Cardiac muscle cell (in vitro differentiated cells and primary cell): ENCODE measurements around the gene RAP1A. TPM values are rescaled to one million over a fixed set of nuclear protein-coding genes. Genes with fewer than 3 reads are reported as not detected.

Source experiments
- DNase-seq, 2 donors: peaks; one replicate each; pipeline versions ENCODE4 v3.0.0 to v3.0.0-alpha.2; 2010 to 2017; ENCODE audit warnings: low read depth in 1 of 2, low spot score in 1 of 2
- H3K27ac ChIP-seq: fragments of 200-600 bp; sonication (generic); 2 replicates; pipeline ENCODE4 v1.5.1; 2016
- H3K27me3 ChIP-seq: fragments of 200-600 bp; sonication (generic); 2 replicates; pipeline ENCODE4 v1.6.0; 2016; ENCODE audit warnings: control low read depth
- H3K36me3 ChIP-seq: fragments of 200-600 bp; sonication (generic); 2 replicates; pipeline ENCODE4 v1.5.1; 2016; ENCODE audit warnings: control low read depth
- H3K4me1 ChIP-seq: fragments of 200-600 bp; sonication (generic); 2 replicates; pipeline ENCODE4 v1.8.1; 2017; ENCODE audit warnings: low read depth, mild to moderate bottlenecking, mixed run types
- H3K4me3 ChIP-seq: fragments of 200-600 bp; sonication (generic); 2 replicates; pipeline ENCODE4 v1.5.1; 2016; ENCODE audit warnings: mild to moderate bottlenecking
- H3K9me3 ChIP-seq: fragments of 200-600 bp; sonication (generic); 2 replicates; pipeline ENCODE4 v1.5.1; 2017; ENCODE audit warnings: low read depth, mild to moderate bottlenecking, control low read depth
- CTCF ChIP-seq: IDR thresholded peaks from 2 replicates; pipeline ENCODE4 v1.5.1; 2012; ENCODE audit warnings: low read depth, mild to moderate bottlenecking, low read length
- polyA plus RNA-seq: library from polyadenylated mRNA; unstranded; fragments of >200 nt; fragmentation: Nextera tagmentation; extraction: Ambion mirVana; gene quantifications from 2 replicates; pipeline ENCODE4 v1.2.1, GENCODE V29; 2016
- total RNA-seq: library from RNA; depleted of rRNA; stranded (reverse); fragments of >200 nt; gene quantifications from 2 replicates; pipeline ENCODE4 v1.2.3, GENCODE V29; 2016

RAP1A gene
- total RNA-seq (9.2 and 13.5 TPM in 2 replicates), polyA plus RNA-seq (18.3 and 24.9 TPM in 2 replicates)

GRCh38 chr1:111619635-111620440 lies at the start of gene RAP1A:
TSS of gene RAP1A (plus strand) at chr1:111619789. CDS start at chr1:111691361, 71,572 bp downstream.
- Histone ChIP-seq H3K9me3 (no peaks in the 10 kb centered on the region), H3K4me1 (peaks cover 24% of the 10 kb centered on the region), H3K27ac (peak within 1 kb of the TSS; percentile 87), H3K36me3 (no peaks in the 10 kb centered on the region), H3K4me3 (peak within 1 kb of the TSS; percentile 63), H3K27me3 (no peaks in the 10 kb centered on the region)
- no peak for TF ChIP-seq CTCF
- DNase-seq: peak; percentile 96

GRCh38 chr1:111569913-111570312 lies 49.7 kb upstream of the RAP1A start:
- H3K4me3 ChIP-seq: no peak overlapping the region
- no peaks in the 10 kb centered on the region for H3K36me3 ChIP-seq
- no peak for TF ChIP-seq CTCF
- no peak overlapping the region for H3K27ac ChIP-seq
- no peaks in the 10 kb centered on the region for H3K9me3 ChIP-seq
- no peak for DNase-seq
- H3K27me3 ChIP-seq: no peaks in the 10 kb centered on the region
- H3K4me1 ChIP-seq: no peaks in the 10 kb centered on the region

- Histone ChIP-seq H3K27ac (no peak overlapping the region), H3K4me1 (no peaks in the 10 kb centered on the region), H3K36me3 (no peaks in the 10 kb centered on the region), H3K27me3 (no peaks in the 10 kb centered on the region), H3K4me3 (no peak overlapping the region), H3K9me3 (no peaks in the 10 kb centered on the region)
- TF ChIP-seq CTCF: peak; percentile 33
- DNase-seq: peak in 1 of 2 donors; percentile 18
These were observed 48.8 kb upstream of the RAP1A start for GRCh38 chr1:111570781-111571181.

GRCh38 chr1:111571239-111571638 lies 48.4 kb upstream of the RAP1A start:
- no peak for TF ChIP-seq CTCF
- no peak overlapping the region for H3K4me3 ChIP-seq
- no peaks in the 10 kb centered on the region for H3K9me3 ChIP-seq
- no peaks in the 10 kb centered on the region for H3K36me3 ChIP-seq
- no peak overlapping the region for H3K27ac ChIP-seq
- no peak for DNase-seq
- H3K4me1 ChIP-seq: no peaks in the 10 kb centered on the region
- no peaks in the 10 kb centered on the region for H3K27me3 ChIP-seq

GRCh38 chr1:111571987-111572386 lies 47.6 kb upstream of the RAP1A start:
- DNase-seq: peak in 1 of 2 donors; percentile 67
- no peak overlapping the region for H3K4me3 ChIP-seq
- H3K4me1 ChIP-seq: no peaks in the 10 kb centered on the region
- no peak overlapping the region for H3K27ac ChIP-seq
- TF ChIP-seq CTCF: no peak
- H3K27me3 ChIP-seq: no peaks in the 10 kb centered on the region
- H3K9me3 ChIP-seq: no peaks in the 10 kb centered on the region
- no peaks in the 10 kb centered on the region for H3K36me3 ChIP-seq
